Ectodermal cell (in vitro differentiated cells): Measurements from ENCODE around the gene SPRR1A.

ENCODE experiments used
- H3K27ac ChIP-seq: 2 replicates; pipeline ENCODE4 v1.7.0; 2013; ENCODE audit warnings: mild to moderate bottlenecking, low read depth, low read length; ENCODE audit not compliant: insufficient read depth, poor library complexity, severe bottlenecking
- H3K27me3 ChIP-seq: 2 replicates; pipeline ENCODE4 v1.7.0; 2013; ENCODE audit warnings: mild to moderate bottlenecking, low read length; ENCODE audit not compliant: insufficient read depth, control insufficient read depth, poor library complexity, severe bottlenecking
- H3K36me3 ChIP-seq: one replicate; pipeline ENCODE4 v1.7.0; 2013; ENCODE audit warnings: low read length; ENCODE audit not compliant: control insufficient read depth, insufficient read depth
- H3K4me1 ChIP-seq: one replicate; pipeline ENCODE4 v1.7.0; 2013; ENCODE audit warnings: low read length; ENCODE audit not compliant: control insufficient read depth, insufficient read depth
- H3K4me3 ChIP-seq: 2 replicates; pipeline ENCODE4 v1.7.0; 2013; ENCODE audit warnings: low read depth, low read length, control low read depth; ENCODE audit not compliant: insufficient read depth
- H3K9me3 ChIP-seq: 2 replicates; pipeline ENCODE4 v1.7.0; 2013; ENCODE audit warnings: mild to moderate bottlenecking, low read length, moderate library complexity; ENCODE audit not compliant: control insufficient read depth
- WGBS, 2 experiments: methylation state at CpG; one replicate each; pipeline ENCODE4 v1.1.7; 2013; ENCODE audit warnings: missing lambda C conversion rate in 2 of 2; 5-methylcytosine and 5-hydroxymethylcytosine counted together

Gene SPRR1A

DNA sequence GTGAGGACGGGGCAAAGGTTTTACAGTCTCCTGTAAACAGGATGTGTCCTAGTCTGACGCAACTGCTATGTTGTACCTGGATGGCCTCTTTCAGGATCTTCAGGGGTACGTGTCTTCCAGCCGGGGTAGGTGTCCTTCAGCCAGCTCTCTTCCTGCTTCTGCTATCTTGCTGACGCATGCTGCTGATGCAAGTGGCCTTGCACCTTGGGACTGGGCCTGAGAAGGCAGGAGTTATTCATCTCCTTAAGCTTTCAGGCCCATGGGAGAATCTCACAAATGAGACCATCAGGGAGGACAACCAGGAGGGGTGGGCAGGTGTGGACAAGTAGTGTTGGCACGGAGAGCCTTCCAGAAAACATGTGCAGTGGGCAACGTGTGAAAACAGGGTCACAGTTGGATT, 39.2 kb downstream of the SPRR1A start:
- 89 to 95% methylated on average over 7 of the region's 7 CpGs for WGBS, 2 experiments
- Histone ChIP-seq H3K27me3 (no peaks in the 10 kb centered on the region), H3K4me1 (no peaks in the 10 kb centered on the region)

DNA sequence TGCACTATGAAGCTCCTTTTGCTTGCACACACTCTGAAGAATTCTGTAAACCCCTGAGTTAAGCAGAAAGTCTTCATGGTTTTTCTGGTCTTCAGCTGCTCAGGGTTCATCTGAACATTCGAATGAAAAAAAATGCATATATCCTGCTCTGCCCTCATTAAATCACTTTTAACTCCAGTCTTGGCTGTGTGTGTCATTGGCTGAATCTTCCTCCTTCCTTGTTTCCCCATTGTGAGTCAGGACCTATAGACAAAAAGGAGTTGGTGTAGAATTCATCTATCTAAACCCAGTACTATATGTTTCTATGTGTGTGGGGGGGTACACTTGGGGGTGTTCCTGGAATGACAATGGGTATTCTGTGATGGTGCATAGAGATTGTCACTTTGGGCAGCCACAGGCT, 40.5 kb downstream of the SPRR1A start:
- Histone ChIP-seq H3K9me3 (no peaks in the 10 kb centered on the region), H3K4me1 (no peaks in the 10 kb centered on the region), H3K27me3 (no peaks in the 10 kb centered on the region), H3K36me3 (no peaks in the 10 kb centered on the region), H3K4me3 (no peak overlapping the region), H3K27ac (no peak overlapping the region)
- WGBS, 2 experiments, result 86 to 89% methylated on average over 1 of the region's 1 CpG

More for the DNA sequence above, 39.2 kb downstream of the SPRR1A start:
- Histone ChIP-seq H3K4me3 (no peak overlapping the region), H3K9me3 (no peaks in the 10 kb centered on the region), H3K36me3 (no peaks in the 10 kb centered on the region), H3K27ac (no peak overlapping the region)

DNA sequence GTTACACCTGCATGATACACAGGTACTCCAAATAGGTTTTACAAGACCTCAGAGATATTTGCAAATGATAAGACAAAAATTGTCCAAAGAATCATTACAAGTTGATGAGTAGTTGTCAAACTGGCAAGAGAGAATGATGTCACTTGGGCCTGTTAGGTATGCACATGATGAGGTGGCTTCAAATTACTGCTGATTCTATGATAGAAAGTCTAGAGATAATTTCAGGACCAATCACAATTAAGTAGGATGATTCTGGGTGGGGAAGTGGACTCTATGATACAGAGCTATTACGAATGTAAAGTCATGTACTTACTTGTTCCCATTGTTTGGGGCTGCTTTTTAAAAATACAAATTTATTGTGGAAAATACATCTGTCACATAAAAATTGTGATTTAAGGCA, 41.9 kb downstream of the SPRR1A start:
- Histone ChIP-seq H3K27me3 (no peaks in the 10 kb centered on the region), H3K36me3 (no peaks in the 10 kb centered on the region), H3K27ac (no peak overlapping the region), H3K4me3 (no peak overlapping the region), H3K4me1 (no peaks in the 10 kb centered on the region), H3K9me3 (no peaks in the 10 kb centered on the region)
- 90% methylated on average over 1 of the region's 1 CpG; no CpG with 5 or more reads in 1 of the 2 experiments for WGBS, 2 experiments

GRCh38 chr1:153028766-153029165, 44.9 kb downstream of the SPRR1A start:
- Histone ChIP-seq H3K27ac (no peak overlapping the region), H3K4me1 (no peaks in the 10 kb centered on the region), H3K9me3 (no peaks in the 10 kb centered on the region), H3K36me3 (no peaks in the 10 kb centered on the region), H3K27me3 (no peaks in the 10 kb centered on the region), H3K4me3 (no peak overlapping the region)
- WGBS, 2 experiments, result 70 to 92% methylated on average over 1 of the region's 1 CpG

DNA sequence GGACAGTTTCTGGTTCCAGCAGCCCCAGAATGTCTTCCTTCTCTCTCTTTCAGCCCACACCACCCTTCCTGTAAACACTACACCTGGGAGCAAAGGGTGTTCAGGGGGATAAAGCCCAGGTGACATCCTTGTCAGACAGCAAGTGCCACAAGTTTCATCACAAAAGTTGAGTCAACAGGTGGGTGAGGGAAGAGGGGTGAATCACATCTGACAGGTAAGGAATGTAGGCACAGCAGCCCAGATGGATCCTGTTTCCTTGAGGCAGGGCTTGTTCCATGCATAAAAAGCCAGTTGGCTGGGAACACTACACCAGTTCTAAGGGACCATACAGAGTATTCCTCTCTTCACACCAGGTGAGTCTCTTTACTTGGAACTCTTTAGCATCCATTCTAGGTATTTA, 47.0 kb downstream of the SPRR1A start, which contains the start of gene SPRR1B:
Gene SPRR1B (plus strand): TSS at position 309 of the 400 bp plus-strand sequence. CDS start 1,143 bp downstream, outside the sequence.
- H3K36me3 ChIP-seq, result no peaks in the 10 kb centered on the region
- H3K4me1 ChIP-seq, result no peaks in the 10 kb centered on the region
- H3K27ac ChIP-seq, result no peak within 1 kb of the TSS
- no peaks in the 10 kb centered on the region for H3K27me3 ChIP-seq
- no peak within 1 kb of the TSS for H3K4me3 ChIP-seq
- H3K9me3 ChIP-seq, result no peaks in the 10 kb centered on the region

- no peaks in the 10 kb centered on the region for H3K36me3 ChIP-seq
- no peaks in the 10 kb centered on the region for H3K4me1 ChIP-seq
- no peaks in the 10 kb centered on the region for H3K27me3 ChIP-seq
These were observed 48.2 kb downstream of the SPRR1A start for GRCh38 chr1:153032073-153032472.

GRCh38 chr1:153032677-153033308, 48.9 kb downstream of the SPRR1A start:
- H3K9me3 ChIP-seq, result no peaks in the 10 kb centered on the region
- no peak overlapping the region for H3K4me3 ChIP-seq
- no peaks in the 10 kb centered on the region for H3K36me3 ChIP-seq
- H3K27me3 ChIP-seq, result no peaks in the 10 kb centered on the region
- no peaks in the 10 kb centered on the region for H3K4me1 ChIP-seq
- WGBS, 2 experiments, result 42 to 58% methylated on average over 3 of the region's 3 CpGs
- H3K27ac ChIP-seq, result no peak overlapping the region

More at GRCh38 chr1:153032073-153032472, 48.2 kb downstream of the SPRR1A start:
- no peak overlapping the region for H3K27ac ChIP-seq
- H3K9me3 ChIP-seq, result no peaks in the 10 kb centered on the region
- H3K4me3 ChIP-seq, result no peak overlapping the region

DNA sequence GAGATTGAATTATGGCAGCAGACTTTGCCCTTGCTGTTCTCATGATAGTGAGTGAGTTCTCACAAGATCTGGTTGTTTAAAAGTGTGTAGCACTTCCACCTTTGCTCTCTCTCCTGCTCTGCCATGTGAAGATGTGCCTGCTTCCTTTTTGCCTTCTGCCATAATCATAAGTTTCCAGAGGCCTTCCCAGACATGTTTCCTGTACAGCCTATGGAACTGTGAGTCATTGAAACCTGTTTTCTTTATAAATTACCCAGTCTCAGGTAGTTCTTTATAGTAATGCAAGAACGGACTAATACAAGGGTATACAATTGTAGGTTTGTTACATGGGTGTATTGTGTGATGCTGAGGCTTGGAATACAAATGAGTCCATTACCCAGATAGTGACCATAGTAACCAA, 51.3 kb downstream of the SPRR1A start:
- Histone ChIP-seq H3K4me1 (no peaks in the 10 kb centered on the region), H3K4me3 (no peak overlapping the region), H3K9me3 (no peaks in the 10 kb centered on the region), H3K27me3 (no peaks in the 10 kb centered on the region), H3K27ac (no peak overlapping the region), H3K36me3 (no peaks in the 10 kb centered on the region)
- WGBS, 2 experiments, result 100% methylated on average over 1 of the region's 1 CpG; no CpG with 5 or more reads in 1 of the 2 experiments
